ENCODE results near the gene PTPRQ.

Gene PTPRQ

GRCh38 chr12:80704420-80704819 lies 260.4 kb downstream of the PTPRQ start:
- no peak for DNase-seq (ENCODE audit: low read depth)

GRCh38 chr12:80707126-80707829 lies 263.2 kb downstream of the PTPRQ start, which contains the start of gene MYF6:
TSS of gene MYF6 (plus strand) at chr12:80707634. CDS start at chr12:80707720, 86 bp downstream.
- no peak for DNase-seq (ENCODE audit: low read depth)

- DNase-seq (ENCODE audit: low read depth) = no peak
Observed at GRCh38 chr12:80707830-80708258, 263.8 kb downstream of the PTPRQ start.

GRCh38 chr12:80708259-80708974 lies 264.4 kb downstream of the PTPRQ start:
- no peak for DNase-seq (ENCODE audit: low read depth)

DNA sequence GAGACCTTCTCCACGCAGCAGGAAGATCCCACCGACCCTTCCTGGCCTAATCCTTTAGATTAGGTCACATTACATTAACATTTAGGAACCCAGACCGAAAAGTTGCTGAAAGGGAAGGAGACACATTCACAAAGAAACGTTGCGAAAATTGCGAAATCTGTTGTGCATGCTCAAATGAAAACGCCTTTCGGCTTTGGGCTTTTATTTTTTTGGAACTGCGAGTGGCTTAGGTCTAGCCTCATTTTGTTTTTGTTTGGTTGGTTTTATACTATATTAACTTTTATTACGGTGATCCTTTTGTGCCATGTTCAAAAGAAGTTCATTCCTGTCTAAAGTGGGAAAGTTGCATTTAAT lies 264.9 kb downstream of the PTPRQ start:
- DNase-seq (ENCODE audit: low read depth) = no peak

GRCh38 chr12:80709811-80710726 lies 266.0 kb downstream of the PTPRQ start:
- no peak for DNase-seq (ENCODE audit: low read depth)

DNA sequence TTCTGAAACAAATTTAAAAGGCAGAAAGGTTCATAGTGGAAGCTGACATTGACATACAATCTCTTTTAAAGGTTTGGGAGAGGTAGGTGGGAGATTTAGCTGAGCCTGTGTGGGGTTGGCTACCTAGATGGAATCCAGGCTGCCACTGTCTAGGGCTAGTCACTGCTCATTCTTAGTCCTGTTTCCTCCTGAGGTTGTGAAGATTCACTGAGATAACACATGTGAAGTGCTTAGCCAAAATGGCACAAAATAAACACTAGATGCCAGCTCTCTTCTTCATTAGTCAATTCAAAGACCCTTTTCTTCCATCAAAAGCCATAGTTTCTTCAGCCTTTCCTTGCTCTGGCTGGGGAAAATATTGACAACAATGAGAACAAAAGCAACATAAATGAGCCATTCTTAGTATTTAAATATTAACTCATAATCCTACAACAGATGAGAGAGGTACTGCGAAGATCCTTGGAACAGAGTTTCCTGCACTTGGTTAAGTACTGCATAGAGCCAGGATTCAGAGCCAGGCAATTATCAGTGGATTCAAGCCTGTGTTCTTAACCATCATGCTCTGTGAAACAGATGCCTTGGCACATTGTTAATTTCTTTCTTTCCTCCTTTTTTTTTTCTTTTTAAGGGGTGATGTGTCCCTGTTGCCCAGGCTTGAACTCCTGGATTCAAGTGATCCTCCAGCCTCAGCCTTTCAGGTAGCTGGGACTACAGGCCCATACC lies 266.9 kb downstream of the PTPRQ start:
- no peak for DNase-seq (ENCODE audit: low read depth)

- no peak for DNase-seq (ENCODE audit: low read depth)
Observed at GRCh38 chr12:80711866-80712265, 267.8 kb downstream of the PTPRQ start.

- no peak for DNase-seq (ENCODE audit: low read depth)
Observed at GRCh38 chr12:80712866-80713265, 268.8 kb downstream of the PTPRQ start.

DNA sequence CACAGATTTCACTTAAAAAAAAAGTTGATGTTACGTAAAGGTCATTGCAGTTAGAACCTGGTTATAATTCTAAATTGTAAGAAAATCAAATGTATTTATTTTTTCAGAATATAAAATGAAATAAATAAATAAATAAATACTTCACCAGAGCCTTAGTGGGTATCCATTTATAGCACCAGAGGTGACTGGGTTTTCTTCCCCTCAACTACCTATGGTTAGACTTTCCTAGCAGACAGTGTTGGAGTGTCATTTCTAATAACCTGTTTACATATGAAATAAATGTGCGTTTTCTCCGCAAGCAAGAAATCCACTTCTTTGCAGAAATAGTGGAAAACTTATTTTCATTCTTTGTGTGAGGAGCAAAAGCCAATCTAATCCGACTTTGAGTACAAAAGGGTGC lies 269.4 kb downstream of the PTPRQ start:
- no peak for DNase-seq (ENCODE audit: low read depth)

DNA sequence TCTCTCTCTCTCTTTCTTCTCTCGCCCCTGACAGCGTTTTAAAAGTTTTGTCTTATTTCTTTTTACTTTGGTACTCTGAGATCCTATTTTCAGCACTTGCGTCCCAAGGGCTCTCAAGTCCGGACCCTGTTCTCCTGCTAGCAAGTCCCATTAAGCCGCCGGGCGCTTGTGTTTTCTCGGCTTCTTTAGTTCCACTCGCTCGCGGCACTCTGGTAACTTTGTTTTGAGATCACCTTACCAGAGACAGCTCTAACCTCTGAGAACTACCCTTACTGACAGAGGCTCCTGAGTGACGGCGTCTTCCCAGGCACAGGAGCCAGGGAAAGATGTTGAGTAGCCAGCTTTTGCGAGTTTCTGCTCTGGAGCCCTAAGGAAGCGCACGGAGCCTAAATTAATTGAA lies 270.0 kb downstream of the PTPRQ start:
- DNase-seq (ENCODE audit: low read depth) = no peak

DNA sequence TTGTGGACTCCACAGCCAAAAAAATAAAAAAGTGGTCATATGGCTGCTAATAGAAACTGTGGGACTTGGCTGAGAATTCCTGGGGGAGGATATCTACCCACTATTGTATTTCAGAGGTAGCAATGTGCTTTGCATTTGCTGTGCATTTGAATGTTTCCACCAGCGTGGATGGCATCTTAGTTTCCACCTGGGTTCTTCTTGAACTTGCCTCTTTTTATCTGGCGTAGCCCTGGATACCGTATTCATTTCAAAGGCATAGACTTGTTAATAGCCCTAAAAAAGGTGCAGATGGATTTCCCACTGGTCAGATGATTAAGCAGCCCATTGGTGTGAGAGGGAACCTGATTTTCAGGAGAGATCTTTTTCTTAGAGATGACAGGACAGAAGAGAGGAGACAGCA lies 270.8 kb downstream of the PTPRQ start:
- DNase-seq (ENCODE audit: low read depth) = no peak

DNA sequence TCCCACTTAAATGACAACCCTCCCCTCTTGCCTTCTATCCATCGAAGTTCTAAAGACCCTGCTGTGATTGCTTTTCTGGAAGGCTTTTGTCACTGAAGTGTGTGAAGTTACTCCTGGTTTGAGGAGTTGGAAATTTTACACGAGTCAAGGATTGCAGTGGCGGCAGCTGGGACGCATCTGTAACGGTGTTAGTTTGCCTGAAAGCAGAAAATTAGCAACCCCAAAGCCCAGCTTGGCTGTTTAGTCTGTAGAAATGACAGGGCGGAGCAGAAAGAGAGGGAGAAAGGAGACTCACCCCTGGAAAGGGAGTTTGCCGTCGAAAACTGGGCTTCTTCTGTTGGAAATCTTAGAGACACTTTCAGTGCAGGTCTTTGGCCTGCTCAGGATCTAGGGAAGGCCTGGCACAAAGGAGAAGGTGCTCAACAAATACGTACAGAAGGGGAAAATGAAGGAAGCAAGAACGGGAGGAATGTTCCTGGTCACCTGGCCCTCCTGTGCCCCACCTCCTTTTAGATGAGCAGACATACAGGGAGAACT lies 271.7 kb downstream of the PTPRQ start:
- DNase-seq (ENCODE audit: low read depth) = no peak

DNA sequence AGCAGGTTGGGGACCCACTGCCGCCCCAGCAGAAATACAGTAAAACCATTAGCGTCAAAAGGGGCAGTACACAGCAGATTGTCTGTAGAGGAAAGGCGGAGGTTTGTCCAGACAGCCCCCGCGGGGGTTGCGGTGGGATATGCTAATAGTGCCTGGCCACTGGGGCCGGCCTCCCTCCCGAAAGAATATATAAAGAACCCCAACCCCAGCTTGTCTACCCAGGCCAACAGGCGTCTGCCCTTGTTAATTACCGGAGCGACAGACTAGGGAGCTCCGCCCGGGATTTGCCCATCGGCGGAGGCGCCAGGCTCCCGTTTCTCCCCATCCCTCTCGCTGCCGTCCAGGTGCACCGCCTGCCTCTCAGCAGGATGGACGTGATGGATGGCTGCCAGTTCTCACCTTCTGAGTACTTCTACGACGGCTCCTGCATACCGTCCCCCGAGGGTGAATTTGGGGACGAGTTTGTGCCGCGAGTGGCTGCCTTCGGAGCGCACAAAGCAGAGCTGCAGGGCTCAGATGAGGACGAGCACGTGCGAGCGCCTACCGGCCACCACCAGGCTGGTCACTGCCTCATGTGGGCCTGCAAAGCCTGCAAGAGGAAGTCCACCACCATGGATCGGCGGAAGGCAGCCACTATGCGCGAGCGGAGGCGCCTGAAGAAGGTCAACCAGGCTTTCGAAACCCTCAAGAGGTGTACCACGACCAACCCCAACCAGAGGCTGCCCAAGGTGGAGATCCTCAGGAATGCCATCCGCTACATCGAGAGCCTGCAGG lies 272.8 kb downstream of the PTPRQ start, which contains the start of gene MYF5:
Gene MYF5 (plus strand): TSS at position 217 of the 774 bp plus-strand sequence. CDS start 152 bp downstream, at position 369.
- no peak for DNase-seq (ENCODE audit: low read depth)

- no peak for DNase-seq (ENCODE audit: low read depth)
Observed at GRCh38 chr12:80717856-80718255, 273.8 kb downstream of the PTPRQ start.

DNA sequence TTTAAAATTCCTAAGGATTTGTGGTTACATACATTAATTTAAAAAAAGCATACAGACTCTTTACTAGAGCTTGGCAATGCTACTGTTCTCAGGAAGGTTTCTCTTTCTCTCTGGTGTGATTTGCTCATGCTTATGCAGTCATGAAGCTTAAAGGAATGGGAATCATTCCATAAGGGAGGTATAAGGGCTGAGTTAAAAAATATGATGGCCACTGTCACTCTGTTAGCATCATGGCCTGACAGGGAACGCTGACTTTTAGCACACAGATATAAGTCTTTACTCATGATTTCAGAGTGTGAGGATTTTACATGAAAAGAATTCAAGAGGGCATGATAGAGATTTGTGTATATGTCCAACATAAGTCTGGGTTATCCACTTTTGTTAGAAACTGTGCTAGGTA lies 276.5 kb downstream of the PTPRQ start:
- no peak for DNase-seq (ENCODE audit: low read depth)

DNA sequence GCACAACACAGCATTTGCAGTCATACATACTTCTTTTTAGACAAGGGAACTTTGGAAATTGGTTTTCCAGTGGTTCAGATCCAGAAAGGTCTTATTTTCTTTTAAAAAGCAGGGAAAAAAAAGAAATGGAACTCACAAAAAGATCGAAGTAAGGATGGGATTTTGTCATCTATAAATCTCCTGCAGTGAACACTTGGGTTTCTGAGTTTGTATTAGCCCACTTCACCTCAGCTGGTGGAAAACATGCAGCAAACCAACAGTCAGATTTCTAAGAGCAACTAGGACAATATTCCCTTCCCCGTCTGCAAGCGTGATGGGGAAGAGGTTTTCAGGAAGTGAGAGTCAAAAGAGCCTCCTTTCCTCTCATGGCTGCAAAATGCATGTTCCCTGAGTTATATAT lies 277.3 kb downstream of the PTPRQ start:
- no peak for DNase-seq (ENCODE audit: low read depth)
